Measurements from ENCODE around the gene EFHD1.

DNA sequence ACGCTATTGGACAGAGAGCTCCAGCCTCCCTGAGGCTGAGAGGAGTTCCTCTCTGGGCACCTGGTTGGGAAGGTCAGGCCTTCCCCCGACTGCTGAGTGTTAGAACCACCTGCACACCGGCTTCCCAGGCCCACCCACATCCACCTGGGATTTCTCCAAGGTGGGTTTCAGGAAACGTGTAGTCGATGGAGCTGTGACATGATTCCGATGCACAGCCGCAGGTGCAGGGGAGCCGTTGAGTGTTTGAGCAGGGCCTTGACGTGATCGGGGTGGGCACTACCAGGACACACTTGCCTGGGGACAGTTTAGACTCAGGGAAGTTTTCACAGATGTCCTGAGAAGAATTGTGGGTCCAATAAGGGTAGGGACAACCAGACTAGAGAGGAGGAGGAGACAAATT, 42.0 kb downstream of the EFHD1 start:
- TF ChIP-seq, protein P1, sequence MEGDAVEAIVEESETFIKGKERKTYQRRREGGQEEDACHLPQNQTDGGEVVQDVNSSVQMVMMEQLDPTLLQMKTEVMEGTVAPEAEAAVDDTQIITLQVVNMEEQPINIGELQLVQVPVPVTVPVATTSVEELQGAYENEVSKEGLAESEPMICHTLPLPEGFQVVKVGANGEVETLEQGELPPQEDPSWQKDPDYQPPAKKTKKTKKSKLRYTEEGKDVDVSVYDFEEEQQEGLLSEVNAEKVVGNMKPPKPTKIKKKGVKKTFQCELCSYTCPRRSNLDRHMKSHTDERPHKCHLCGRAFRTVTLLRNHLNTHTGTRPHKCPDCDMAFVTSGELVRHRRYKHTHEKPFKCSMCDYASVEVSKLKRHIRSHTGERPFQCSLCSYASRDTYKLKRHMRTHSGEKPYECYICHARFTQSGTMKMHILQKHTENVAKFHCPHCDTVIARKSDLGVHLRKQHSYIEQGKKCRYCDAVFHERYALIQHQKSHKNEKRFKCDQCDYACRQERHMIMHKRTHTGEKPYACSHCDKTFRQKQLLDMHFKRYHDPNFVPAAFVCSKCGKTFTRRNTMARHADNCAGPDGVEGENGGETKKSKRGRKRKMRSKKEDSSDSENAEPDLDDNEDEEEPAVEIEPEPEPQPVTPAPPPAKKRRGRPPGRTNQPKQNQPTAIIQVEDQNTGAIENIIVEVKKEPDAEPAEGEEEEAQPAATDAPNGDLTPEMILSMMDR (IDR thresholded peaks at IDR 0.05; ENCODE audit: insufficient read depth, low read length): no peak
- no peak for TF ChIP-seq POLR2AphosphoS5 (IDR thresholded peaks at IDR 0.05; ENCODE audit: low read depth)
- no peak for TF ChIP-seq GABPA (IDR thresholded peaks at IDR 0.05; ENCODE audit: low read depth)
